HG03066 (cell line): ENCODE measurements around the gene IPPK.

Experiments used
- ATAC-seq: cut with Tn5 transposase; IDR thresholded peaks from one replicate; pipeline ENCODE4 v1.9.1; 2021; ENCODE audit warnings: low read depth; ENCODE audit not compliant: unreplicated experiment

Gene IPPK

GRCh38 chr9:92658176-92658575, 11.8 kb downstream of the IPPK start:
- ATAC-seq, result no peak

GRCh38 chr9:92657296-92658094, 12.4 kb downstream of the IPPK start:
- no peak for ATAC-seq

GRCh38 chr9:92656537-92656925, 13.4 kb downstream of the IPPK start:
- ATAC-seq, result no peak

GRCh38 chr9:92655896-92656536, 13.9 kb downstream of the IPPK start:
- no peak for ATAC-seq

- no peak for ATAC-seq
These were observed 14.6 kb downstream of the IPPK start for GRCh38 chr9:92655366-92655765.

- ATAC-seq, result no peak
These were observed 15.2 kb downstream of the IPPK start for GRCh38 chr9:92654481-92655301.

- ATAC-seq, result no peak
These were observed 17.5 kb downstream of the IPPK start for GRCh38 chr9:92652461-92652860.

GRCh38 chr9:92650839-92651621, 18.9 kb downstream of the IPPK start:
- no peak for ATAC-seq

- no peak for ATAC-seq
These were observed 19.6 kb downstream of the IPPK start for GRCh38 chr9:92650296-92650695.

GRCh38 chr9:92649007-92649406, 20.9 kb downstream of the IPPK start:
- no peak for ATAC-seq

GRCh38 chr9:92648474-92648971, 21.4 kb downstream of the IPPK start:
- no peak for ATAC-seq

GRCh38 chr9:92647671-92648473, 22.1 kb downstream of the IPPK start:
- ATAC-seq, result no peak

GRCh38 chr9:92645041-92645440, 24.9 kb downstream of the IPPK start:
- no peak for ATAC-seq

GRCh38 chr9:92644278-92644677, 25.7 kb downstream of the IPPK start:
- ATAC-seq, result no peak

GRCh38 chr9:92642564-92642963, 27.4 kb downstream of the IPPK start:
- no peak for ATAC-seq

- ATAC-seq, result no peak
These were observed 27.9 kb downstream of the IPPK start for GRCh38 chr9:92642041-92642451.

GRCh38 chr9:92641092-92641809, 28.7 kb downstream of the IPPK start:
- ATAC-seq, result no peak

GRCh38 chr9:92640398-92641091, 29.4 kb downstream of the IPPK start:
- no peak for ATAC-seq
